ENCODE measurements around the gene CDON.

Gene CDON

GRCh38 chr11:126058105-126058874 lies 4.4 kb downstream of the CDON start:
- H3K4ac ChIP-seq (ENCODE audit: low read length), result no peak overlapping the region
- no peaks in the 10 kb centered on the region for H3K27me3 ChIP-seq (ENCODE audit: control insufficient read depth in 3 of 3, insufficient read depth in 3 of 3, low read depth in 1 of 3, low read length in 3 of 3)
- H3K9ac ChIP-seq (ENCODE audit: low read depth, low read length, poor library complexity), result no peak overlapping the region
- no peak overlapping the region for H2BK12ac ChIP-seq (ENCODE audit: low read length)
- H2AK5ac ChIP-seq (ENCODE audit: low read depth, low read length), result no peak overlapping the region
- H2BK5ac ChIP-seq (ENCODE audit: low read length), result no peak overlapping the region
- H3K4me2 ChIP-seq (ENCODE audit: insufficient read depth, low read length, poor library complexity, severe bottlenecking), result peak overlapping the region; percentile 34
- H2BK120ac ChIP-seq (ENCODE audit: low read depth, low read length), result no peak overlapping the region
- no peaks in the 10 kb centered on the region for H3K79me1 ChIP-seq (ENCODE audit: low read depth, low read length)
- H3K9me3 ChIP-seq (replicated peaks in 1 of 2; ENCODE audit: control insufficient read depth in 2 of 2, insufficient read depth in 1 of 2, low read depth in 1 of 2, low read length in 2 of 2), result no peaks in the 10 kb centered on the region
- H3K18ac ChIP-seq (ENCODE audit: low read length), result no peak overlapping the region
- peak overlapping the region; percentile 50 for H3K27ac ChIP-seq (replicated peaks; ENCODE audit: low read length)
- peaks cover 17 to 26% of the 10 kb centered on the region in 2 donors for H3K4me1 ChIP-seq (ENCODE audit: control insufficient read depth in 2 of 2, insufficient read depth in 1 of 2, low read depth in 1 of 2, low read length in 2 of 2)
- H3K4me3 ChIP-seq (ENCODE audit: low read length in 2 of 2), result peak overlapping the region in 1 of 2 donors; percentile 43
- H3K36me3 ChIP-seq (replicated peaks in 1 of 2; ENCODE audit: control insufficient read depth in 2 of 2, insufficient read depth in 2 of 2, low read length in 2 of 2), result no peaks in the 10 kb centered on the region
- H4K91ac ChIP-seq (ENCODE audit: low read depth, low read length, poor library complexity), result no peak overlapping the region
- H2BK15ac ChIP-seq (ENCODE audit: low read length), result no peak overlapping the region
- DNase-seq (ENCODE audit: low spot score), result no peak
- H4K8ac ChIP-seq (ENCODE audit: low read depth, low read length), result no peak overlapping the region
- no peak overlapping the region for H3K23ac ChIP-seq (ENCODE audit: low read depth, low read length, poor library complexity)
- WGBS, 2 donors (ENCODE audit: extremely low coverage in 2 of 2, insufficient read length in 2 of 2, insufficient replicate concordance in 1 of 2), result no CpG with 5 or more reads among the region's 6 CpGs
- H2AFZ ChIP-seq (ENCODE audit: low read length), result no peak overlapping the region
- no peak overlapping the region for H3K14ac ChIP-seq (ENCODE audit: low read length)

GRCh38 chr11:126054882-126055281 lies 7.8 kb downstream of the CDON start:
- no peak overlapping the region for H3K14ac ChIP-seq (ENCODE audit: low read length)
- no peak for DNase-seq (ENCODE audit: low spot score)
- no peak overlapping the region for H3K4me2 ChIP-seq (ENCODE audit: insufficient read depth, low read length, poor library complexity, severe bottlenecking)
- H3K79me1 ChIP-seq (ENCODE audit: low read depth, low read length), result no peaks in the 10 kb centered on the region
- H2BK120ac ChIP-seq (ENCODE audit: low read depth, low read length), result no peak overlapping the region
- no CpG with 5 or more reads among the region's 5 CpGs for WGBS, 2 donors (ENCODE audit: extremely low coverage in 2 of 2, insufficient read length in 2 of 2, insufficient replicate concordance in 1 of 2)
- no peak overlapping the region for H2BK12ac ChIP-seq (ENCODE audit: low read length)
- H2AFZ ChIP-seq (ENCODE audit: low read length), result no peak overlapping the region
- no peak overlapping the region for H3K23ac ChIP-seq (ENCODE audit: low read depth, low read length, poor library complexity)
- no peaks in the 10 kb centered on the region for H3K9me3 ChIP-seq (replicated peaks in 1 of 2; ENCODE audit: control insufficient read depth in 2 of 2, insufficient read depth in 1 of 2, low read depth in 1 of 2, low read length in 2 of 2)
- H2AK5ac ChIP-seq (ENCODE audit: low read depth, low read length), result no peak overlapping the region
- peaks cover 15 to 24% of the 10 kb centered on the region in 2 donors for H3K4me1 ChIP-seq (ENCODE audit: control insufficient read depth in 2 of 2, insufficient read depth in 1 of 2, low read depth in 1 of 2, low read length in 2 of 2)
- no peak overlapping the region for H3K4me3 ChIP-seq (ENCODE audit: low read length in 2 of 2)
- no peak overlapping the region for H3K9ac ChIP-seq (ENCODE audit: low read depth, low read length, poor library complexity)
- H4K8ac ChIP-seq (ENCODE audit: low read depth, low read length), result no peak overlapping the region
- H2BK5ac ChIP-seq (ENCODE audit: low read length), result no peak overlapping the region
- no peak overlapping the region for H3K4ac ChIP-seq (ENCODE audit: low read length)
- no peaks in the 10 kb centered on the region for H3K27me3 ChIP-seq (ENCODE audit: control insufficient read depth in 3 of 3, insufficient read depth in 3 of 3, low read depth in 1 of 3, low read length in 3 of 3)
- H3K18ac ChIP-seq (ENCODE audit: low read length), result no peak overlapping the region
- no peaks in the 10 kb centered on the region for H3K36me3 ChIP-seq (replicated peaks in 1 of 2; ENCODE audit: control insufficient read depth in 2 of 2, insufficient read depth in 2 of 2, low read length in 2 of 2)
- H4K91ac ChIP-seq (ENCODE audit: low read depth, low read length, poor library complexity), result no peak overlapping the region
- no peak overlapping the region for H3K27ac ChIP-seq (replicated peaks; ENCODE audit: low read length)
- H2BK15ac ChIP-seq (ENCODE audit: low read length), result no peak overlapping the region

GRCh38 chr11:126054408-126054807 lies 8.3 kb downstream of the CDON start:
- H3K79me1 ChIP-seq (ENCODE audit: low read depth, low read length), result no peaks in the 10 kb centered on the region
- DNase-seq (ENCODE audit: low spot score), result no peak
- H4K8ac ChIP-seq (ENCODE audit: low read depth, low read length), result no peak overlapping the region
- H3K27ac ChIP-seq (replicated peaks; ENCODE audit: low read length), result no peak overlapping the region
- H3K4me1 ChIP-seq (ENCODE audit: control insufficient read depth in 2 of 2, insufficient read depth in 1 of 2, low read depth in 1 of 2, low read length in 2 of 2), result peaks cover 15 to 22% of the 10 kb centered on the region in 2 donors
- H3K4ac ChIP-seq (ENCODE audit: low read length), result no peak overlapping the region
- no peaks in the 10 kb centered on the region for H3K36me3 ChIP-seq (replicated peaks in 1 of 2; ENCODE audit: control insufficient read depth in 2 of 2, insufficient read depth in 2 of 2, low read length in 2 of 2)
- no peak overlapping the region for H3K18ac ChIP-seq (ENCODE audit: low read length)
- H3K4me2 ChIP-seq (ENCODE audit: insufficient read depth, low read length, poor library complexity, severe bottlenecking), result no peak overlapping the region
- no peaks in the 10 kb centered on the region for H3K27me3 ChIP-seq (ENCODE audit: control insufficient read depth in 3 of 3, insufficient read depth in 3 of 3, low read depth in 1 of 3, low read length in 3 of 3)
- no peak overlapping the region for H3K23ac ChIP-seq (ENCODE audit: low read depth, low read length, poor library complexity)
- no CpG with 5 or more reads among the region's 5 CpGs for WGBS, 2 donors (ENCODE audit: extremely low coverage in 2 of 2, insufficient read length in 2 of 2, insufficient replicate concordance in 1 of 2)
- no peak overlapping the region for H3K4me3 ChIP-seq (ENCODE audit: low read length in 2 of 2)
- H3K14ac ChIP-seq (ENCODE audit: low read length), result no peak overlapping the region
- H2BK15ac ChIP-seq (ENCODE audit: low read length), result no peak overlapping the region
- no peak overlapping the region for H2BK5ac ChIP-seq (ENCODE audit: low read length)
- no peak overlapping the region for H2BK12ac ChIP-seq (ENCODE audit: low read length)
- no peak overlapping the region for H2AFZ ChIP-seq (ENCODE audit: low read length)
- no peak overlapping the region for H4K91ac ChIP-seq (ENCODE audit: low read depth, low read length, poor library complexity)
- no peak overlapping the region for H2AK5ac ChIP-seq (ENCODE audit: low read depth, low read length)
- H2BK120ac ChIP-seq (ENCODE audit: low read depth, low read length), result no peak overlapping the region
- no peaks in the 10 kb centered on the region for H3K9me3 ChIP-seq (replicated peaks in 1 of 2; ENCODE audit: control insufficient read depth in 2 of 2, insufficient read depth in 1 of 2, low read depth in 1 of 2, low read length in 2 of 2)
- no peak overlapping the region for H3K9ac ChIP-seq (ENCODE audit: low read depth, low read length, poor library complexity)

GRCh38 chr11:126053415-126054286 lies 9.0 kb downstream of the CDON start:
- Histone ChIP-seq H3K27ac (replicated peaks; ENCODE audit: low read length) (no peak overlapping the region), H2BK120ac (ENCODE audit: low read depth, low read length) (no peak overlapping the region), H3K4ac (ENCODE audit: low read length) (no peak overlapping the region), H3K4me2 (ENCODE audit: insufficient read depth, low read length, poor library complexity, severe bottlenecking) (no peak overlapping the region), H3K27me3 (ENCODE audit: control insufficient read depth in 3 of 3, insufficient read depth in 3 of 3, low read depth in 1 of 3, low read length in 3 of 3) (no peaks in the 10 kb centered on the region), H2BK15ac (ENCODE audit: low read length) (no peak overlapping the region), H2BK12ac (ENCODE audit: low read length) (no peak overlapping the region), H4K91ac (ENCODE audit: low read depth, low read length, poor library complexity) (no peak overlapping the region), H3K9ac (ENCODE audit: low read depth, low read length, poor library complexity) (no peak overlapping the region), H2BK5ac (ENCODE audit: low read length) (no peak overlapping the region), H2AFZ (ENCODE audit: low read length) (no peak overlapping the region), H3K9me3 (replicated peaks in 1 of 2; ENCODE audit: control insufficient read depth in 2 of 2, insufficient read depth in 1 of 2, low read depth in 1 of 2, low read length in 2 of 2) (no peaks in the 10 kb centered on the region), H3K36me3 (replicated peaks in 1 of 2; ENCODE audit: control insufficient read depth in 2 of 2, insufficient read depth in 2 of 2, low read length in 2 of 2) (no peaks in the 10 kb centered on the region), H2AK5ac (ENCODE audit: low read depth, low read length) (no peak overlapping the region), H3K4me3 (ENCODE audit: low read length in 2 of 2) (no peak overlapping the region), H3K23ac (ENCODE audit: low read depth, low read length, poor library complexity) (no peak overlapping the region), H3K79me1 (ENCODE audit: low read depth, low read length) (no peaks in the 10 kb centered on the region), H3K18ac (ENCODE audit: low read length) (no peak overlapping the region), H3K4me1 (ENCODE audit: control insufficient read depth in 2 of 2, insufficient read depth in 1 of 2, low read depth in 1 of 2, low read length in 2 of 2) (peaks cover 16 to 17% of the 10 kb centered on the region in 2 donors), H3K14ac (ENCODE audit: low read length) (no peak overlapping the region), H4K8ac (ENCODE audit: low read depth, low read length) (no peak overlapping the region)
- WGBS, 2 donors (ENCODE audit: extremely low coverage in 2 of 2, insufficient read length in 2 of 2, insufficient replicate concordance in 1 of 2), result no CpG with 5 or more reads among the region's 7 CpGs
- no peak for DNase-seq (ENCODE audit: low spot score)

Data from neuronal stem cell (in vitro differentiated cells).